ENCODE data around the gene PODXL.

DNA sequence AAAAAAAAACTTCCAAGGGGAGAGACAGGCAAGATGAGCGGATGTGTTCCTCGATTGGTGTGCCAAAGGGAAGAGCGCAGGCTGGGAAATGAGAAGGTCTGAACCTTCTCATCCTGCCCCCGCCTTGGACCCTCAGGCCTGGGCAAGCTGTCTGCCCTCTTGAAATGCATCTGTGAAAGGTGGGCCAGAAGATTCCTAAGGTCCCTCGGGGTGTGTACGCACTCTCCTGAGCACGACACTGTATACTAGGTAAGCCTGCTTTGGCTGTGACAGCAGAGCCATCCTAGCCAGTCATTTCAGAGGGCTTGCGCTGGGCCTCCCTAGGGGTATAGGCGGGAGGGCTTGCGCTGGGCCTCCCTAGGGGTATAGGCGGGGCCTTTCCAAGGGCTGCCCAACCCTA, 26.8 kb downstream of the PODXL start:
- TF ChIP-seq RAD21 (IDR thresholded peaks at IDR 0.05; ENCODE audit: insufficient read depth, low read depth, low read length) (no peak), CHD2 (IDR thresholded peaks at IDR 0.05; ENCODE audit: borderline replicate concordance, low read depth, low read length) (no peak), ZNF274 (IDR thresholded peaks at IDR 0.05; ENCODE audit: insufficient read depth, insufficient read length) (no peak)
